WTC11 (cell line): ENCODE results near the gene MED12L. TPM values are rescaled to one million over a fixed set of nuclear protein-coding genes. Genes with fewer than 3 reads are reported as not detected.

Source experiments
- ATAC-seq: fragments of 200-7000 bp; cut with Tn5 transposase; 2 replicates; pipeline ENCODE4 v1.10.0; 2021; ENCODE audit warnings: mild to moderate bottlenecking, moderate library complexity
- CTCF ChIA-PET: fragments of 300-600 bp; sonication (Branson Sonifier 250); formaldehyde crosslinking; loops from one replicate; lab custom pipeline; 2021; ENCODE audit warnings: antibody characterized with exemption; lab: Charles Lee
- POLR2A ChIA-PET: fragments of 350-600 bp; sonication (Branson Sonifier 250); formaldehyde crosslinking; loops from one replicate; lab custom pipeline; 2021; ENCODE audit warnings: antibody characterized with exemption; lab: Charles Lee
- DNase-seq: peaks from one replicate; pipeline ENCODE4 v3.0.0; 2021; ENCODE audit warnings: low spot score
- H3K27ac Mint-ChIP-seq: 2 replicates; pipeline ENCODE4 v1.8.0; 2021; ENCODE audit warnings: mixed read lengths
- H3K27me3 Mint-ChIP-seq: 2 replicates; pipeline ENCODE4 v1.8.0; 2021; ENCODE audit warnings: low read depth, mild to moderate bottlenecking, moderate library complexity, mixed read lengths
- H3K36me3 Mint-ChIP-seq: 2 replicates; pipeline ENCODE4 v1.8.0; 2021; ENCODE audit warnings: mixed read lengths
- H3K4me1 Mint-ChIP-seq: 2 replicates; pipeline ENCODE4 v1.8.0; 2022; ENCODE audit warnings: mixed read lengths
- H3K4me3 Mint-ChIP-seq: 2 replicates; pipeline ENCODE4 v1.8.0; 2021; ENCODE audit warnings: mild to moderate bottlenecking, moderate library complexity, mixed read lengths
- H3K9me3 Mint-ChIP-seq: 2 replicates; pipeline ENCODE4 v1.8.0; 2021; ENCODE audit warnings: mixed read lengths
- CDX4 ChIP-seq: fragments of 250-450 bp; sonication (Bioruptor Pico); IDR thresholded peaks from 2 replicates; pipeline ENCODE4 v1.9.0; 2021; ENCODE audit warnings: moderate library complexity, mild to moderate bottlenecking, inconsistent platforms, borderline replicate concordance
- ELF4 ChIP-seq: sonication (generic); formaldehyde crosslinking; IDR thresholded peaks from 2 replicates; pipeline ENCODE4 v1.8.1; 2022; ENCODE audit warnings: low read depth, mild to moderate bottlenecking, moderate library complexity, missing genetic modification reagents
- FOXK1 ChIP-seq: sonication (generic); formaldehyde crosslinking; IDR thresholded peaks from 2 replicates; pipeline ENCODE4 v1.8.0; 2022; ENCODE audit warnings: mild to moderate bottlenecking, moderate library complexity, missing genetic modification reagents
- FOXP1 ChIP-seq: sonication (generic); formaldehyde crosslinking; IDR thresholded peaks from 2 replicates; pipeline ENCODE4 v1.8.0; 2022; ENCODE audit warnings: missing genetic modification reagents, mild to moderate bottlenecking, moderate library complexity, borderline replicate concordance
- JUN ChIP-seq: sonication (generic); formaldehyde crosslinking; IDR thresholded peaks from 2 replicates; pipeline ENCODE4 v1.8.0; 2023; ENCODE audit warnings: mild to moderate bottlenecking, missing genetic modification reagents
- NFATC4 ChIP-seq: fragments of 250-450 bp; sonication (Bioruptor Pico); IDR thresholded peaks from 2 replicates; pipeline ENCODE4 v1.9.0; 2021; ENCODE audit warnings: mild to moderate bottlenecking
- NFE2L1 ChIP-seq: sonication (generic); formaldehyde crosslinking; IDR thresholded peaks from 2 replicates; pipeline ENCODE4 v1.8.1; 2023; ENCODE audit warnings: missing genetic modification reagents
- NR2C2 ChIP-seq: sonication (generic); formaldehyde crosslinking; IDR thresholded peaks from 2 replicates; pipeline ENCODE4 v1.8.0; 2022; ENCODE audit warnings: mild to moderate bottlenecking, missing genetic modification reagents
- PRDM15 ChIP-seq: sonication (generic); formaldehyde crosslinking; IDR thresholded peaks from 2 replicates; pipeline ENCODE4 v1.8.0; 2022; ENCODE audit warnings: missing genetic modification reagents
- RORB ChIP-seq: fragments of 250-450 bp; sonication (Bioruptor Pico); IDR thresholded peaks from 2 replicates; pipeline ENCODE4 v1.9.0; 2021; ENCODE audit warnings: mild to moderate bottlenecking
- TCF7 ChIP-seq: sonication (generic); formaldehyde crosslinking; IDR thresholded peaks from 2 replicates; pipeline ENCODE4 v1.8.0; 2022; ENCODE audit warnings: mild to moderate bottlenecking, low read depth, missing genetic modification reagents, moderate library complexity
- TP53 ChIP-seq: sonication (generic); formaldehyde crosslinking; IDR thresholded peaks from 2 replicates; pipeline ENCODE4 v1.8.1; 2023; ENCODE audit warnings: mild to moderate bottlenecking, missing genetic modification reagents
- ZNF219 ChIP-seq: sonication (generic); formaldehyde crosslinking; IDR thresholded peaks from 2 replicates; pipeline ENCODE4 v1.8.0; 2023; ENCODE audit warnings: missing genetic modification reagents, mild to moderate bottlenecking, borderline replicate concordance
- ZNF317 ChIP-seq: sonication (generic); formaldehyde crosslinking; IDR thresholded peaks from 2 replicates; pipeline ENCODE4 v1.8.1; 2023; ENCODE audit warnings: low read depth, mild to moderate bottlenecking, moderate library complexity, missing genetic modification reagents, borderline replicate concordance
- ZNF416 ChIP-seq: fragments of 250-450 bp; sonication (Bioruptor Pico); IDR thresholded peaks from 2 replicates; pipeline ENCODE4 v1.9.0; 2021; ENCODE audit warnings: mild to moderate bottlenecking, inconsistent platforms
- total RNA-seq: library from RNA; stranded (reverse); gene quantifications from 3 replicates; pipeline ENCODE4 v1.2.3, GENCODE V29; 2021
- TF ChIP-seq, protein P1 (sequence below): fragments of 250-450 bp; sonication (Bioruptor Pico); IDR thresholded peaks from 2 replicates; pipeline ENCODE4 v1.9.0; 2021; ENCODE audit warnings: mild to moderate bottlenecking

MED12L gene
- total RNA-seq, 1 experiment from 2014 or later, result 27.4 TPM

DNA sequence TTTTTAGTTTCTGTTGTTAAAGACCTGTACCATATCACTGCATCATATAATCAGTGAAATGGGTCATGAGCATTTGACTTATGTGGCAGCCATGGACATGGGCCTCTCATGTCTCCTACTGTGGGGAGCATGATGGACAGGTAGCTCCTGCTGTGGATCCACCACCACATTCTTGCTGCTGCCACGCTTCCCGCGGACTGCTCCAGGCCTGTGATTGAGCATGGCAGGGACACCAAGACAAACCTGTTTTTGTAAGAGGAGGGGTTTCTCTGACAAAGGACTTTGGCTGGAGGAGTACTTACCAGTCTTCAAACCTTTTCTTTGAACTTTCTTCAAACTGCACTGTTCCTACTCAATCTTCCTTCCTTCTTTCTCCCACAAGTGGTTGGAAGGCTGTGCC lies 210.8 kb downstream of the MED12L start:
- no peaks in the 10 kb centered on the region for H3K27me3 Mint-ChIP-seq
- no peaks in the 10 kb centered on the region for H3K36me3 Mint-ChIP-seq
- H3K27ac Mint-ChIP-seq, result no peak overlapping the region
- H3K4me1 Mint-ChIP-seq, result peaks cover 11% of the 10 kb centered on the region
- no peak for DNase-seq
- TF ChIP-seq JUN (CRISPR knock-in tag), result no peak
- TF ChIP-seq PRDM15 (CRISPR knock-in tag), result peak; percentile 74
- H3K9me3 Mint-ChIP-seq, result no peaks in the 10 kb centered on the region
- CTCF ChIA-PET, result interaction anchor here (1.0 kb wide), 1 partner anchor 31 kb away, joined by 5 read pairs; no protein-coding TSS in a partner anchor
- no peak for ATAC-seq
- no peak overlapping the region for H3K4me3 Mint-ChIP-seq
- POLR2A ChIA-PET, result no interaction called here

- Mint-ChIP-seq H3K27ac (no peak overlapping the region), H3K4me3 (no peak overlapping the region), H3K4me1 (peaks cover 11% of the 10 kb centered on the region), H3K36me3 (no peaks in the 10 kb centered on the region), H3K27me3 (no peaks in the 10 kb centered on the region), H3K9me3 (no peaks in the 10 kb centered on the region)
- ChIA-PET POLR2A (no interaction called here), CTCF (interaction anchor here (1.0 kb wide), 1 partner anchor 129 kb away, joined by 3 read pairs; no protein-coding TSS in a partner anchor)
- DNase-seq (no peak), ATAC-seq (no peak)
- TF ChIP-seq NFATC4 (CRISPR knock-in tag) (no peak), TP53 (CRISPR knock-in tag) (no peak), CDX4 (CRISPR knock-in tag) (no peak), TCF7 (CRISPR knock-in tag) (no peak), FOXK1 (CRISPR knock-in tag) (no peak), RORB (CRISPR knock-in tag) (no peak), ZNF416 (CRISPR knock-in tag) (no peak), FOXP1 (no peak)
Measured at GRCh38 chr3:151297429-151297828, 212.0 kb downstream of the MED12L start.

- no peaks in the 10 kb centered on the region for H3K27me3 Mint-ChIP-seq
- POLR2A ChIA-PET, result no interaction called here
- ATAC-seq, result no peak
- H3K4me3 Mint-ChIP-seq, result no peak overlapping the region
- H3K4me1 Mint-ChIP-seq, result peaks cover 13% of the 10 kb centered on the region
- H3K9me3 Mint-ChIP-seq, result no peaks in the 10 kb centered on the region
- H3K27ac Mint-ChIP-seq, result no peak overlapping the region
- CTCF ChIA-PET, result interaction anchor here (0.8 kb wide), 1 partner anchor 29 kb away, joined by 4 read pairs; no protein-coding TSS in a partner anchor
- H3K36me3 Mint-ChIP-seq, result no peaks in the 10 kb centered on the region
- DNase-seq, result no peak
- TF ChIP-seq NR2C2 (CRISPR knock-in tag), result no peak
- no peak for TF ChIP-seq ZNF416 (CRISPR knock-in tag)
- TF ChIP-seq NFE2L1, result no peak
- no peak for TF ChIP-seq ELF4 (CRISPR knock-in tag)
- no peak for TF ChIP-seq ZNF219 (CRISPR knock-in tag)
- TF ChIP-seq ZNF317 (CRISPR knock-in tag), result no peak
Measured at GRCh38 chr3:151299006-151299405, 213.5 kb downstream of the MED12L start.

DNA sequence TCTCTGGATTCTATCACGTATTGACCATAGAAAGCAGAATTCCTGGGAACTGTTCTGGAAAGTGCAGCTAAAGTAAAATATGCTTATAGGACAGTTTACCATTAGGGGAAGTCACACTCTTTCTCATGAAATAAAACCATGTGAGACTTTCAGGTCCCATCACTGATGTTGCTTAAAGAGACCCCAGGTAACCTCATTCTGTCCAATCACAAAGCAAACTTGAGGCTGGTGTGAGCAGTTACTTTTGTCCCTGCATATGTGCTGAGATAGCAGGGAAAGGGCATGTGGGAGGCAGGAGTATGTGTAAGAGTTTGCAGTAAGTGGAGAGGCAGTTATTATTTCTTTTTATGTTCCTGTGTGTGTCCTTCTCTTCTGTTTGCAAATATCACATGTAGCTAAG lies 215.1 kb downstream of the MED12L start:
- H3K36me3 Mint-ChIP-seq, result no peaks in the 10 kb centered on the region
- TF ChIP-seq, protein P1, sequence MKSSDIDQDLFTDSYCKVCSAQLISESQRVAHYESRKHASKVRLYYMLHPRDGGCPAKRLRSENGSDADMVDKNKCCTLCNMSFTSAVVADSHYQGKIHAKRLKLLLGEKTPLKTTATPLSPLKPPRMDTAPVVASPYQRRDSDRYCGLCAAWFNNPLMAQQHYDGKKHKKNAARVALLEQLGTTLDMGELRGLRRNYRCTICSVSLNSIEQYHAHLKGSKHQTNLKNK (CRISPR knock-in tag), result no peak
- H3K9me3 Mint-ChIP-seq, result no peaks in the 10 kb centered on the region
- no peaks in the 10 kb centered on the region for H3K27me3 Mint-ChIP-seq
- no peak for ATAC-seq
- ChIA-PET CTCF (no interaction called here), POLR2A (no interaction called here)
- peaks cover 23% of the 10 kb centered on the region for H3K4me1 Mint-ChIP-seq
- no peak for DNase-seq
- no peak overlapping the region for H3K4me3 Mint-ChIP-seq
- no peak overlapping the region for H3K27ac Mint-ChIP-seq
